Measurements from ENCODE around the gene RPS18.

Gene RPS18

DNA sequence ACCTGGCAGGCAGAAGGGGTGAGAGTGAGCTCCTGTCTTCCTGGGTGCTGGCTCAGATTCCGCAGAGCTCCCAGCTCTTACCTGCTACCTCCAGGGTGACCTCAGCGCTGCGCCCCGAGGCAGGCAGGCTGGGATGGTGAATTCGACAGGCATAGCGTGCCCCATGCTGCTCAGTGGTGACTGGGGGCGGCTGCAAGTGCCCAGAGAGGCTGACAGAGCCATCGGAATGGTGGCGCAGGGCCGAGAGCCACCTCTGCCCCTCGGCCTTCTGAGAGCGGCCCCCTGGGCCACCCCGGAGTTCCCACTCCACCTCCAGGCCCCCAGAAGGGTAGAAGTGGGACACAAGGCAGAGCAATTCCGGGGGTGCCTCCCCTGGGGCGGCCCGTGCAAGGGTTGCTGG, 32.3 kb downstream of the RPS18 start:
- no peak overlapping the region for H2BK12ac ChIP-seq (ENCODE audit: low read length)
- H3K4ac ChIP-seq (ENCODE audit: low read length), result no peak overlapping the region
- H4K91ac ChIP-seq (ENCODE audit: low read depth, low read length, poor library complexity), result no peak overlapping the region
- H3K4me3 ChIP-seq (ENCODE audit: low read length in 2 of 2), result no peak overlapping the region
- no peak for DNase-seq (ENCODE audit: low spot score)
- H2AFZ ChIP-seq (ENCODE audit: low read length), result no peak overlapping the region
- no peak overlapping the region for H3K14ac ChIP-seq (ENCODE audit: low read length)
- peaks cover 1 to 40% of the 10 kb centered on the region in 2 donors for H3K36me3 ChIP-seq (replicated peaks in 1 of 2; ENCODE audit: control insufficient read depth in 2 of 2, insufficient read depth in 2 of 2, low read length in 2 of 2)
- no peaks in the 10 kb centered on the region for H3K9me3 ChIP-seq (replicated peaks in 1 of 2; ENCODE audit: control insufficient read depth in 2 of 2, insufficient read depth in 1 of 2, low read depth in 1 of 2, low read length in 2 of 2)
- H3K9ac ChIP-seq (ENCODE audit: low read depth, low read length, poor library complexity), result peak overlapping the region; percentile 15
- H2AK5ac ChIP-seq (ENCODE audit: low read depth, low read length), result peak overlapping the region; percentile 45
- peaks cover 3% of the 10 kb centered on the region for H3K79me1 ChIP-seq (ENCODE audit: low read depth, low read length)
- H2BK120ac ChIP-seq (ENCODE audit: low read depth, low read length), result no peak overlapping the region
- no peaks in the 10 kb centered on the region for H3K4me1 ChIP-seq (ENCODE audit: control insufficient read depth in 2 of 2, insufficient read depth in 1 of 2, low read depth in 1 of 2, low read length in 2 of 2)
- no peak overlapping the region for H3K27ac ChIP-seq (replicated peaks; ENCODE audit: low read length)
- H3K18ac ChIP-seq (ENCODE audit: low read length), result no peak overlapping the region
- no peak overlapping the region for H2BK15ac ChIP-seq (ENCODE audit: low read length)
- H3K27me3 ChIP-seq (ENCODE audit: control insufficient read depth in 3 of 3, insufficient read depth in 3 of 3, low read depth in 1 of 3, low read length in 3 of 3), result no peaks in the 10 kb centered on the region
- H4K8ac ChIP-seq (ENCODE audit: low read depth, low read length), result no peak overlapping the region
- no CpG with 5 or more reads among the region's 16 CpGs for WGBS, 2 donors (ENCODE audit: extremely low coverage in 2 of 2, insufficient read length in 2 of 2, insufficient replicate concordance in 1 of 2)
- no peak overlapping the region for H3K4me2 ChIP-seq (ENCODE audit: insufficient read depth, low read length, poor library complexity, severe bottlenecking)
- peak overlapping the region; percentile 47 for H3K23ac ChIP-seq (ENCODE audit: low read depth, low read length, poor library complexity)
- H2BK5ac ChIP-seq (ENCODE audit: low read length), result peak overlapping the region; percentile 43

DNA sequence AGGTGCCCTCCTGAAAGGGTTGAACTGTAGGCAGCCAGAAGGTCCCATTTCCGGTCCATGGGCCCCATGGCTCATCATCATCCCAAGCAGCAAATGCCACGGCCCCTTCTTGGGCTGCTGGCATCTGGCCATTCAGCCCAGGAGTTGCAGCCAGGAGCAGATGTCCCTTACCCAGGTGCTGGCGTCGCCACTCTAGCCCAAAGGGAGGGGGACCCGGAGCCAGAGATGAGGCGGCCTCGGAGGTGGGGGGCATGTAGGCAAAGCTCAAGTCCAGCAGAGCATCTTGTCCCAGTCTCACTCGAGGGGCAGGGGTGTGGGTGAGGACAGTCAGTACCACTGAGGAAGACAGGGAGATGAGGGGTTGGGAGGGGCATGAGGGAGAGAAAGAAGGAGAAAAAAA, 33.2 kb downstream of the RPS18 start:
- Histone ChIP-seq H2AK5ac (ENCODE audit: low read depth, low read length) (no peak overlapping the region), H3K4ac (ENCODE audit: low read length) (no peak overlapping the region), H3K18ac (ENCODE audit: low read length) (no peak overlapping the region), H3K9me3 (replicated peaks in 1 of 2; ENCODE audit: control insufficient read depth in 2 of 2, insufficient read depth in 1 of 2, low read depth in 1 of 2, low read length in 2 of 2) (no peaks in the 10 kb centered on the region), H2BK15ac (ENCODE audit: low read length) (no peak overlapping the region), H3K79me1 (ENCODE audit: low read depth, low read length) (peaks cover under 1% of the 10 kb centered on the region), H3K4me2 (ENCODE audit: insufficient read depth, low read length, poor library complexity, severe bottlenecking) (no peak overlapping the region), H3K14ac (ENCODE audit: low read length) (no peak overlapping the region), H2AFZ (ENCODE audit: low read length) (no peak overlapping the region), H3K27me3 (ENCODE audit: control insufficient read depth in 3 of 3, insufficient read depth in 3 of 3, low read depth in 1 of 3, low read length in 3 of 3) (no peaks in the 10 kb centered on the region), H3K27ac (replicated peaks; ENCODE audit: low read length) (no peak overlapping the region), H2BK120ac (ENCODE audit: low read depth, low read length) (no peak overlapping the region), H4K8ac (ENCODE audit: low read depth, low read length) (no peak overlapping the region), H3K4me3 (ENCODE audit: low read length in 2 of 2) (peak overlapping the region in 1 of 2 donors; percentile 35), H3K36me3 (replicated peaks in 1 of 2; ENCODE audit: control insufficient read depth in 2 of 2, insufficient read depth in 2 of 2, low read length in 2 of 2) (peaks cover 1 to 40% of the 10 kb centered on the region in 2 donors), H3K9ac (ENCODE audit: low read depth, low read length, poor library complexity) (no peak overlapping the region), H4K91ac (ENCODE audit: low read depth, low read length, poor library complexity) (no peak overlapping the region), H3K23ac (ENCODE audit: low read depth, low read length, poor library complexity) (no peak overlapping the region), H2BK12ac (ENCODE audit: low read length) (no peak overlapping the region), H3K4me1 (ENCODE audit: control insufficient read depth in 2 of 2, insufficient read depth in 1 of 2, low read depth in 1 of 2, low read length in 2 of 2) (no peaks in the 10 kb centered on the region), H2BK5ac (ENCODE audit: low read length) (peak overlapping the region; percentile 4)
- no CpG with 5 or more reads among the region's 8 CpGs for WGBS, 2 donors (ENCODE audit: extremely low coverage in 2 of 2, insufficient read length in 2 of 2, insufficient replicate concordance in 1 of 2)
- no peak for DNase-seq (ENCODE audit: low spot score)

- Histone ChIP-seq H2BK12ac (ENCODE audit: low read length) (no peak overlapping the region), H2AK5ac (ENCODE audit: low read depth, low read length) (no peak overlapping the region), H3K27me3 (ENCODE audit: control insufficient read depth in 3 of 3, insufficient read depth in 3 of 3, low read depth in 1 of 3, low read length in 3 of 3) (no peaks in the 10 kb centered on the region), H3K9ac (ENCODE audit: low read depth, low read length, poor library complexity) (no peak overlapping the region), H3K4me3 (ENCODE audit: low read length in 2 of 2) (no peak overlapping the region), H3K36me3 (replicated peaks in 1 of 2; ENCODE audit: control insufficient read depth in 2 of 2, insufficient read depth in 2 of 2, low read length in 2 of 2) (peaks cover 1 to 40% of the 10 kb centered on the region in 2 donors), H4K91ac (ENCODE audit: low read depth, low read length, poor library complexity) (no peak overlapping the region), H3K4me1 (ENCODE audit: control insufficient read depth in 2 of 2, insufficient read depth in 1 of 2, low read depth in 1 of 2, low read length in 2 of 2) (no peaks in the 10 kb centered on the region), H2BK5ac (ENCODE audit: low read length) (no peak overlapping the region), H4K8ac (ENCODE audit: low read depth, low read length) (no peak overlapping the region), H3K23ac (ENCODE audit: low read depth, low read length, poor library complexity) (no peak overlapping the region), H2AFZ (ENCODE audit: low read length) (no peak overlapping the region), H3K4me2 (ENCODE audit: insufficient read depth, low read length, poor library complexity, severe bottlenecking) (no peak overlapping the region), H3K14ac (ENCODE audit: low read length) (no peak overlapping the region), H2BK15ac (ENCODE audit: low read length) (no peak overlapping the region), H3K4ac (ENCODE audit: low read length) (no peak overlapping the region), H3K79me1 (ENCODE audit: low read depth, low read length) (no peaks in the 10 kb centered on the region), H2BK120ac (ENCODE audit: low read depth, low read length) (no peak overlapping the region), H3K9me3 (replicated peaks in 1 of 2; ENCODE audit: control insufficient read depth in 2 of 2, insufficient read depth in 1 of 2, low read depth in 1 of 2, low read length in 2 of 2) (no peaks in the 10 kb centered on the region), H3K18ac (ENCODE audit: low read length) (no peak overlapping the region), H3K27ac (replicated peaks; ENCODE audit: low read length) (no peak overlapping the region)
- no CpG with 5 or more reads among the region's 4 CpGs for WGBS, 2 donors (ENCODE audit: extremely low coverage in 2 of 2, insufficient read length in 2 of 2, insufficient replicate concordance in 1 of 2)
- DNase-seq (ENCODE audit: low spot score), result no peak
Measured at GRCh38 chr6:33306356-33306755, 34.5 kb downstream of the RPS18 start.

- H2BK12ac ChIP-seq (ENCODE audit: low read length), result no peak overlapping the region
- H3K4me2 ChIP-seq (ENCODE audit: insufficient read depth, low read length, poor library complexity, severe bottlenecking), result peak overlapping the region; percentile 92
- H3K36me3 ChIP-seq (replicated peaks in 1 of 2; ENCODE audit: control insufficient read depth in 2 of 2, insufficient read depth in 2 of 2, low read length in 2 of 2), result peaks cover 5 to 17% of the 10 kb centered on the region in 2 donors
- no peak overlapping the region for H2BK5ac ChIP-seq (ENCODE audit: low read length)
- no peak overlapping the region for H3K27ac ChIP-seq (replicated peaks; ENCODE audit: low read length)
- H2BK15ac ChIP-seq (ENCODE audit: low read length), result no peak overlapping the region
- H3K79me1 ChIP-seq (ENCODE audit: low read depth, low read length), result peaks cover 3% of the 10 kb centered on the region
- peak overlapping the region; percentile 83 for H2AFZ ChIP-seq (ENCODE audit: low read length)
- peaks cover 0 to 16% (median 0%) of the 10 kb centered on the region in 3 experiments for H3K27me3 ChIP-seq (ENCODE audit: control insufficient read depth in 3 of 3, insufficient read depth in 3 of 3, low read depth in 1 of 3, low read length in 3 of 3)
- H3K4ac ChIP-seq (ENCODE audit: low read length), result no peak overlapping the region
- peak overlapping the region; percentile 44 for H3K18ac ChIP-seq (ENCODE audit: low read length)
- H3K14ac ChIP-seq (ENCODE audit: low read length), result no peak overlapping the region
- peaks cover 18 to 22% of the 10 kb centered on the region in 2 donors for H3K4me1 ChIP-seq (ENCODE audit: control insufficient read depth in 2 of 2, insufficient read depth in 1 of 2, low read depth in 1 of 2, low read length in 2 of 2)
- peak overlapping the region; percentile 74 to 79 for H3K4me3 ChIP-seq (ENCODE audit: low read length in 2 of 2)
- peak overlapping the region; percentile 56 for H3K9ac ChIP-seq (ENCODE audit: low read depth, low read length, poor library complexity)
- H3K23ac ChIP-seq (ENCODE audit: low read depth, low read length, poor library complexity), result peak overlapping the region; percentile 2
- WGBS, 2 donors (ENCODE audit: extremely low coverage in 2 of 2, insufficient read length in 2 of 2, insufficient replicate concordance in 1 of 2), result no CpG with 5 or more reads among the region's 29 CpGs
- H4K8ac ChIP-seq (ENCODE audit: low read depth, low read length), result no peak overlapping the region
- H3K9me3 ChIP-seq (replicated peaks in 1 of 2; ENCODE audit: control insufficient read depth in 2 of 2, insufficient read depth in 1 of 2, low read depth in 1 of 2, low read length in 2 of 2), result no peaks in the 10 kb centered on the region
- H2BK120ac ChIP-seq (ENCODE audit: low read depth, low read length), result no peak overlapping the region
- peak overlapping the region; percentile 2 for H2AK5ac ChIP-seq (ENCODE audit: low read depth, low read length)
- no peak overlapping the region for H4K91ac ChIP-seq (ENCODE audit: low read depth, low read length, poor library complexity)
- DNase-seq (ENCODE audit: low spot score), result no peak
Measured at GRCh38 chr6:33312361-33313104, 40.7 kb downstream of the RPS18 start.
